ENCODE measurements around the gene KLK6.

KLK6 gene

DNA sequence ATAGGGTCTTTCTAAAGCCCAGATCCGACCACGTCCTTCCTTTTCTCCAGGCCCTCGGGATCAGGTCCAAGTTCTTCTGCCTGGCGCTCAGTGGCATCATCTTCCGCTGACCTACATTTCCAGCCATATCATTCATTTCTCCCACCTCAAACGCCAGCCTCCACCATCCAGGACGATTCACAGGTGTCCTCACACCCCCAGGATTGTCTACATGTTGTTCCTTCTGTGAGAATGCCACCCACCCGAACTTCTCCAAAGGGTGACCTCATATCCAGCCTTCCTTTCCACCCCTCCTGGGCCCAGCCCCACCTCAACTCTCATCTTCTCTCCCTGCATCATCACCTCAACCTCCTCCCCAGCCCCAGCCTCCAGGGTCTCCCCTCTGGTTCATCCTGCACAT, 11.8 kb downstream of the KLK6 start:
- Mint-ChIP-seq H3K4me3 (no peak overlapping the region), H3K27ac (no peak overlapping the region), H3K27me3 (ENCODE audit: low read depth) (peaks cover 5% of the 10 kb centered on the region), H3K9me3 (no peaks in the 10 kb centered on the region), H3K4me1 (ENCODE audit: low read depth) (no peaks in the 10 kb centered on the region), H3K36me3 (ENCODE audit: low read depth) (no peaks in the 10 kb centered on the region)
- DNase-seq (ENCODE audit: low spot score): no peak

DNA sequence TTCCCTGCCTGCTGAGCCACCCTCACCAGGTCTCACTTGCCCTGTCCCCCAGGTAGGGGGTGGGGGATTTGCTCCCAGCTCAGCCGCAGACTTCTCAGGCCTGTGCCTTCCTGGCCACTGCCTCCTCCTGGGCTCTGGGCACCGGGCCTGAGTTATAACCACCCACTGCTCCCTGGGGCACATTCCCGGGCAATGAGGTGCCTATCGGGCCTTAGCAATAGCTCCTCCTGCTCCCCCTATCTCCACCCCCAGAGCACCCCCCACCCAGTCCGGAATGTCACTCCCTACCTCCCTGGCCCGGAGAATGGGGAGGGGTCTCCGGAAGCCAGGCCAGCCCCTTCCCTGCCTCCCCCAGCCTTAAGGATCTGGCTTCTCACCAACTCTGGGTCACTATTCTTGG, 16.5 kb downstream of the KLK6 start, which contains the start of gene KLK5:
KLK5 (minus strand) TSS at position 129 of the 400 bp plus-strand sequence. CDS start 381 bp downstream, outside the sequence.
- no peak within 1 kb of the TSS for H3K4me3 Mint-ChIP-seq
- H3K27ac Mint-ChIP-seq: no peak within 1 kb of the TSS
- no peaks in the 10 kb centered on the region for H3K36me3 Mint-ChIP-seq (ENCODE audit: low read depth)
- no peak for DNase-seq (ENCODE audit: low spot score)
- H3K4me1 Mint-ChIP-seq (ENCODE audit: low read depth): no peaks in the 10 kb centered on the region
- peaks cover 5% of the 10 kb centered on the region for H3K27me3 Mint-ChIP-seq (ENCODE audit: low read depth)
- H3K9me3 Mint-ChIP-seq: no peaks in the 10 kb centered on the region

DNA sequence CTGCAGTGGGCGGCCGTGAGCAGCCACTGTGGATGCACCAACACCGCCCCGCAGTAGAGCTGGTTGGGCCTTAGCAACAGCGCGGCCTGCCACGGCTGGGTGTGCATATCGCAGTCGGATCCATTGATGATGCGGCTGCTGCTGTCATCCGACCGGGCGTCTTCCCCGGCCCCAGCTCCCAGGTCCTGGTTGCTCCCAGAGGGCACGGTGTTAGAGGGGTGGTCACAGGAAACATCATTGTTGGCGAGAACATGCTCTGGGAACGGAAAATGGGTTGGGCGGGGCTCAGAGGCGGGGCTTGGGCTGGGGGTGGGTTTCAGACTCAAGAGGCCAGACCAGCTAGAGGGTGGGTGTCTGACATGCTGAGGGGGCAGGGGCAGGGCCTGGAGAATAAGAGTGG, 19.5 kb downstream of the KLK6 start:
- H3K4me3 Mint-ChIP-seq: no peak overlapping the region
- no peaks in the 10 kb centered on the region for H3K36me3 Mint-ChIP-seq (ENCODE audit: low read depth)
- H3K27ac Mint-ChIP-seq: no peak overlapping the region
- H3K4me1 Mint-ChIP-seq (ENCODE audit: low read depth): no peaks in the 10 kb centered on the region
- H3K9me3 Mint-ChIP-seq: no peaks in the 10 kb centered on the region
- peaks cover 5% of the 10 kb centered on the region for H3K27me3 Mint-ChIP-seq (ENCODE audit: low read depth)
- no peak for DNase-seq (ENCODE audit: low spot score)

DNA sequence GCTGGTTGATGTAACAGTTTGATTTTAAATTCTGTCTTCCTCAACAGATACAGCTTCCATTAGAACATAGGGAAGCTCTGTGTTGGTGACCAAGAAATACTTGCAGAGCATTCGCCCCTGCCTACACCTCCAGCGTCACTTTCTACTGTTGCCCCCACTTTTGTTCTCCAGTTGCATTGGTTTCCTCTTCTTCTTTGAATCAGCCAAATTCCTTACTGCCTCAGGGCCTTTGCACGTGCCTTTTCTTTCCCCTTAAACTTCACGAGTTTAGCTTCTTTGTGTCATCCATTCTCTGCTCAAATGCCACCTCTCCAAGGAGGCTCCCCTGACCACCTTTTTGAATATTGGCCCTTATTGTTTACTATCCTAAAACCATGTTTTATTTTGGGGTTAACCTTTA, 22.3 kb downstream of the KLK6 start:
- Mint-ChIP-seq H3K27me3 (ENCODE audit: low read depth) (peaks cover 4% of the 10 kb centered on the region), H3K9me3 (no peaks in the 10 kb centered on the region), H3K4me3 (no peak overlapping the region), H3K4me1 (ENCODE audit: low read depth) (no peaks in the 10 kb centered on the region), H3K27ac (no peak overlapping the region), H3K36me3 (ENCODE audit: low read depth) (no peaks in the 10 kb centered on the region)
- DNase-seq (ENCODE audit: low spot score): no peak

DNA sequence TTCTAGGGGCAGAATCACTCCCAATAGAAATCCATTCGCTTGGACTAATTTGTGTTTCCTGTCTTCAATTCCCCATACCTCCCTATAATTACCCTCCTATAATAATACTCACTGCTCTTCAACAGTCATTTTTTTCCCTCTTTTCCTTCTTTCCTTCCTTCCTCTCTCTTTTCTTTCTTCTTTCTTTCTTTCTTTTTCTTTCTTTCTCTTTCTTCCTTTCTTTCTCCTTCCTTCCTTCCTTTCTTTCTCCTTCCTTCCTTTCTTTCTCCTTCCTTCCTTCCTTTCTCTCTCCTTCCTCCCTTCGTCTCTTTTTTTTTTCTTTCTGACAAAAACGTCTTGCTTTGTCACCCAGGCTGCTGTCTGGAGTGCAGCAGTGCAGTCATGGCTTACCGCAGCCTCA, 24.6 kb downstream of the KLK6 start:
- H3K36me3 Mint-ChIP-seq (ENCODE audit: low read depth): no peaks in the 10 kb centered on the region
- no peaks in the 10 kb centered on the region for H3K4me1 Mint-ChIP-seq (ENCODE audit: low read depth)
- no peak for DNase-seq (ENCODE audit: low spot score)
- peaks cover 4% of the 10 kb centered on the region for H3K27me3 Mint-ChIP-seq (ENCODE audit: low read depth)
- no peak overlapping the region for H3K27ac Mint-ChIP-seq
- no peaks in the 10 kb centered on the region for H3K9me3 Mint-ChIP-seq
- H3K4me3 Mint-ChIP-seq: no peak overlapping the region

DNA sequence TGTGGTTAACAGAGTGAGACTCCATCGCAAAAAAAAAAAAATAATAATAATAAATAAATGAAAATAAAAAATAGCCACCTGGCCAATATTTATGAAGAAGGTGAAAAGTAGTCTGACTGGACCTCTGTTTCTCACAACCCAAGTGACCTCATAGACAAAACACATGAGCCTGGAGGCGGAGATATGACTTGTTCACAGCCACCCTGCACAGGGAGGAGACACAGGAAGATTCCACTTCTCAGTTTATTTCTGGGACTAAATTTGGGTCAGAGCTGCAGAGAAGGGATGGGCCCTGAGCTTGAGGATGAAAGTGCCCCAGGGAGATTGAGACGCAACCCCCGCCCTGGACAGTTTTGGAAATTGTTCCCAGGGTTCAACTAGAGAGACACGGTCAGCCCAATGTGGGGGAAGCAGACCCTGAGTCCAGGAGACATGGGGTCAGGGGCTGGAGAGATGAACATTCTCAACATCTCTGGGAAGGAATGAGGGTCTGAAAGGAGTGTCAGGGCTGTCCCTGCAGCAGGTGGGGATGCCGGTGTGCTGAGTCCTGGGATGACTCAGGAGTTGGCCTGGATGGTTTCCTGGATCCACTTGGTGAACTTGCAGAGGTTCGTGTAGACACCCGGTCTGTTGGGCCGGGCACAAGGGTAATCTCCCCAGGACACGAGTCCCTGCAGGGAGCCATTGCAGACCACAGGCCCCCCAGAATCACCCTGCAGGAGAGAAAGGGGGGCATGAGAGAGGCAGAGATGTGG, 26.1 kb downstream of the KLK6 start:
- Mint-ChIP-seq H3K9me3 (no peaks in the 10 kb centered on the region), H3K27me3 (ENCODE audit: low read depth) (peaks cover 4% of the 10 kb centered on the region), H3K27ac (no peak overlapping the region), H3K4me3 (no peak overlapping the region), H3K36me3 (ENCODE audit: low read depth) (no peaks in the 10 kb centered on the region), H3K4me1 (ENCODE audit: low read depth) (no peaks in the 10 kb centered on the region)
- no peak for DNase-seq (ENCODE audit: low spot score)

DNA sequence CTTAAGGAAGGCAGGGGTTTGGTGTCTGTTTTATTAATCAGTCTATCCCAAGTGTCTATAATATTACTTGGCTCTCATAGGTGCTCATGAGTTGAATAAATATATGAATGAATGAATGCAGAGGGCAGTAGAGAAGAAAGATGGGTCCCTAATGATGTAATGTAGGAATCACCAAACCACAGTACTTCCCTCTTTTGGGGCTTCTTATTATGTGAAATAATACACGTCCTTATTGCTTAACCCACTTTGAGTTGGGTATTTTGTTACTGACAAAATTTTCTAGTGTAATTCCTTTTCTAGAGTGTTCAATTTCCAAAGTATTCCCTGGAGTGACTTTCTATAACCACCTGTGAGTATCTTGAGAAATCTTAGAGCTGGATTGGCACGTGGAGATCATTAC, 29.8 kb downstream of the KLK6 start:
- H3K4me1 Mint-ChIP-seq (ENCODE audit: low read depth): no peaks in the 10 kb centered on the region
- H3K27ac Mint-ChIP-seq: no peak overlapping the region
- H3K4me3 Mint-ChIP-seq: no peak overlapping the region
- peaks cover 4% of the 10 kb centered on the region for H3K27me3 Mint-ChIP-seq (ENCODE audit: low read depth)
- H3K36me3 Mint-ChIP-seq (ENCODE audit: low read depth): no peaks in the 10 kb centered on the region
- DNase-seq (ENCODE audit: low spot score): no peak
- no peaks in the 10 kb centered on the region for H3K9me3 Mint-ChIP-seq

DNA sequence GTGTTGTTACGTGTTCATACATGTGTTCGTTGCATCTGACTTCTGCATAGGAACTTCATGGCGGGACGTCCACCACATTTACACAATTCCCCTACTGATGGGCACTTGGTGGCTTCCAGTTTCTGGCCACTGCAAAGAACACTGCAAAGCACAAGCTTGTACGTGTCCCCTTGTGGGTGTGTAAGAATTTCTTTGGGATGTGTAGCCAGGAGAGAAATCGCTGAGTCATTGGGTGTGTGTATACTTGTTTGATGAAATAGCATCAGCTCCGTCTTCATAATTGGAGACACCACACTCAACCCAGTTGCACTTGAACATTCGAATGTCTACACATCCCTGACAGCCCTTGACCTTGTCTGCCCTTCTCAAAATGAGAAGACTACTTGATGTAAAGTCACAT, 35.8 kb downstream of the KLK6 start:
- DNase-seq (ENCODE audit: low spot score): no peak
- H3K9me3 Mint-ChIP-seq: no peaks in the 10 kb centered on the region
- peaks cover 3% of the 10 kb centered on the region for H3K4me1 Mint-ChIP-seq (ENCODE audit: low read depth)
- no peak overlapping the region for H3K27ac Mint-ChIP-seq
- peaks cover 12% of the 10 kb centered on the region for H3K27me3 Mint-ChIP-seq (ENCODE audit: low read depth)
- H3K36me3 Mint-ChIP-seq (ENCODE audit: low read depth): no peaks in the 10 kb centered on the region
- H3K4me3 Mint-ChIP-seq: no peak overlapping the region

DNA sequence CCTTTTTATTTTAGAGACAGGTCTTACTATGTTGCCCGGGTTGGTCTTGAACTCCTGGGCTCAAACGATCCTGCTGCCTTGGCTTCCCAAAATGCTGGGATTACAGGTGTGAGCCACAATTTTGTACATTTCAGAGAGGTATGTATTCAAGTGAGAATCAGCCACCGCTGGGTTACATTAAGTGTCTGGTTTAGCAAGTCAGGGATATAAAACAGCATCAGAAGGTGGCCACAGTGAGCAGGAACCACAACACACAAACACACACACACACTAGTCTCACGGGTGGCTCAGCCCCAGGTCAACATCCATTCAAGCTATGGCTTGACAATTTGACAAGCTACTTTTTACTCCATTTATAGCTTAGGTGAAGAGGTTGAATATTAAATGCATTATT, 36.7 kb downstream of the KLK6 start:
- H3K27me3 Mint-ChIP-seq (ENCODE audit: low read depth): peaks cover 12% of the 10 kb centered on the region
- no peaks in the 10 kb centered on the region for H3K36me3 Mint-ChIP-seq (ENCODE audit: low read depth)
- H3K27ac Mint-ChIP-seq: no peak overlapping the region
- H3K4me3 Mint-ChIP-seq: no peak overlapping the region
- H3K9me3 Mint-ChIP-seq: no peaks in the 10 kb centered on the region
- peaks cover 3% of the 10 kb centered on the region for H3K4me1 Mint-ChIP-seq (ENCODE audit: low read depth)
- no peak for DNase-seq (ENCODE audit: low spot score)

DNA sequence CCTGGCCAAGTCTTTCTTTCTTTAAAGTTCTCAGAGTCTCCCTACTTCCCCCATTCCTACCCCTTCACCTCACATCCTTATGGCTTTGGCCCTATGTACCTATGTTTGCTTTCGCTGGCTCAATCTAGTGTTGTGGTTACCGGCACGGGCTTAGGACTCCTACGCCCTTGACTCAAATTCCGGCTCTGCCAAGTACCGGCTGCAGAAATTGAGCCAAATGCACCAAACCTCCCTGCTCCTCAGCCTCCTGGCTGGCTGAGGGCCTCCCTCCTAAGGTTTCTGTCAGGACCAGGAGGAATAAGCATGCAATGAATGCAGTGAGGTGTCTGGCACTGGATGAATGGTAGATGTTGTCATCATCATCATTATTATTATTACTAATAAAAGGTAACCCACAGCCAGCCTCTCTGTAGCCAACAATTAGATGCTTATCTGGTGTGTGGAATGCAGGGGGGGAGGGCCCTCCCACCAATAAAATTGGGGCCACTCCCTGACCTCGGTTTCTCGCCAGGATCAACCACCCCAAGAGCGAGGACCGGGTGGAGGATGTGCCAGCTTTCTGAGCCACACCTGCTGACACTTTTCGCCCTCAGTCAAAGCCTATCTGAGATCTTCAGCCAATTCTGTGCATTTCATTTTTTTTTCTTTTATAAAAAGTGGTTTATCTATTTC, 37.2 kb downstream of the KLK6 start:
- H3K27me3 Mint-ChIP-seq (ENCODE audit: low read depth): peaks cover 12% of the 10 kb centered on the region
- no peak overlapping the region for H3K27ac Mint-ChIP-seq

DNA sequence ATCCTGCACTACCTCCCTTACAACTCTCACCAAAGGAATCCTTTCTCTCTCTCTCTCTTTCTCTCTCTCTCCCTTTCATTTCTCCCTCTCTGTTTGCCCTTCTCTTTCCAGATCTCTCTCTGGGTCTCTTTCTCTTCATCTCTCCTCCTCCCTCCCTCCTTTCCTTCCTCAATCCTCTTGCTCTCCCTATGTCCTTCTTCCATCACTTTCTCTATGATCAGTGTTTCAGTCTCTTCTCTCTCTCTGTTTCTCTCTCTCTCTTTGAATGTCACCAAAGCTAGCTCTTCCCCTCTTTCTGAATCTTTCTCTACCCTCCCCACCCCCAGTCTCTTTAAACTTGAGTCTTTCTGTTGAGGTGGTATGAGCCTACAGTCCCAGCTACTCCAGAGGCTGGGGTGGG, 38.4 kb downstream of the KLK6 start:
- no peak for DNase-seq (ENCODE audit: low spot score)
- Mint-ChIP-seq H3K9me3 (no peaks in the 10 kb centered on the region), H3K4me1 (ENCODE audit: low read depth) (peaks cover 3% of the 10 kb centered on the region), H3K36me3 (ENCODE audit: low read depth) (no peaks in the 10 kb centered on the region), H3K4me3 (no peak overlapping the region), H3K27ac (no peak overlapping the region), H3K27me3 (ENCODE audit: low read depth) (peaks cover 12% of the 10 kb centered on the region)

More for the DNA sequence above, 37.2 kb downstream of the KLK6 start:
- no peaks in the 10 kb centered on the region for H3K9me3 Mint-ChIP-seq
- no peaks in the 10 kb centered on the region for H3K36me3 Mint-ChIP-seq (ENCODE audit: low read depth)
- peaks cover 3% of the 10 kb centered on the region for H3K4me1 Mint-ChIP-seq (ENCODE audit: low read depth)
- H3K4me3 Mint-ChIP-seq: no peak overlapping the region
- no peak for DNase-seq (ENCODE audit: low spot score)

DNA sequence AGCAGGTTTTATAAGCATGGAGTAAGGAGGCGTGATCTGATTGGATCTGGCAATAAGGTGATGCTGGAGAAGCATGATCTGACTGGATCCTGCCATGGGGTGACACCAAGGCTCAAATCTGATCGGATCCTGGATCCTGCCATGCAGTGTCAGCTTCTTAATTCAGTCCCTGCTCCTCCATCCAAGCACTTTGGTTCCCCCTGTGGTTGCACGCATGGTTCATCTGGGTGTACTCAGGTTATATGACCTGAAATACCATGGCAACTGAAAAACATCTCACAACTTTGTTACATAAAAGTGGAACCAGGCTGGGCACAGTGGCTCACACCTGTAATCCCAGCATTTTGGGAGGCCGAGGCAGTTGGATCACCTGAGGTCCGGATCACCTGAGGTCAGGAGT, 40.6 kb downstream of the KLK6 start:
- H3K4me3 Mint-ChIP-seq: no peak overlapping the region
- H3K27ac Mint-ChIP-seq: no peak overlapping the region
- DNase-seq (ENCODE audit: low spot score): no peak
- H3K4me1 Mint-ChIP-seq (ENCODE audit: low read depth): peaks cover 3% of the 10 kb centered on the region
- H3K9me3 Mint-ChIP-seq: no peaks in the 10 kb centered on the region
- H3K36me3 Mint-ChIP-seq (ENCODE audit: low read depth): no peaks in the 10 kb centered on the region
- peaks cover 15% of the 10 kb centered on the region for H3K27me3 Mint-ChIP-seq (ENCODE audit: low read depth)

DNA sequence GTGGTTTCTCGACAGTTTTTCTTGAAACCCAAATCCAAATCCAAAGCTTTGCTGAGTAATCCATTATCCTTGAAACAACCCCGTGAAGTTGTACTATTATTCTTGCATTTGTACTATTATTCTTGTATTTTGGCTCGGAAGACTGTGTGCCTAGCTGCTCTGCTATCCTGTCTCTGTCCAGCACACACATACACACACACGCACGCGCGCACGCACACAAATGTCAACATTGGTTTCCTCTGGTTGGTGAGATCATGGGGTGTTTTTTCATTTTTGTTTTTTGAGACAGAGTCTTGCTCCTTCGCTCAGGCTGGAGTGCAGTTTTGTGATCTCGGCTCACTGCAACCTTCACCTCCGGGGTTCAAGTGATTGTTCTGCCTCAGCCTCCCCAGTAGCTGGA, 43.2 kb downstream of the KLK6 start:
- no peak overlapping the region for H3K27ac Mint-ChIP-seq
- no peaks in the 10 kb centered on the region for H3K9me3 Mint-ChIP-seq
- H3K27me3 Mint-ChIP-seq (ENCODE audit: low read depth): peaks cover 19% of the 10 kb centered on the region
- no peak for DNase-seq (ENCODE audit: low spot score)
- peaks cover 12% of the 10 kb centered on the region for H3K4me1 Mint-ChIP-seq (ENCODE audit: low read depth)
- no peaks in the 10 kb centered on the region for H3K36me3 Mint-ChIP-seq (ENCODE audit: low read depth)
- no peak overlapping the region for H3K4me3 Mint-ChIP-seq

DNA sequence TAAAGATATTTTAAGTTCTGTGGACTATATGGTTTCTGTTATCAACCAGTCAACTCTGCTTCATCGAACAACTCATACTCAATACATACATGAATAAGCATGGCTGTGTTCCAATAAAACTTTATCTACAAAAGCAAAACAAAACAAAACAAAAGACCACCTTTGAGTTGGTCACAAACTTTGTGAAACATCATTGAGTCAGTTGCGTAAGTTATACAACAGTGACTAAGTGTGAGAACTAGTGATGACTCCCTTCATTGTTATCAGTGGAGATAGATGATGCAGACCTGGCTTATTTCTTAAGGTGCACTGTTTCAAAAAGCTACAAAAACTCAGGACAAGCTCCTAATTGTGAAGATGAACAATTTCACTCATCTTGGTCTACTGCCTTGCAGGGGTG, 43.7 kb downstream of the KLK6 start:
- peaks cover 16% of the 10 kb centered on the region for H3K27me3 Mint-ChIP-seq (ENCODE audit: low read depth)
- H3K36me3 Mint-ChIP-seq (ENCODE audit: low read depth): no peaks in the 10 kb centered on the region
- peaks cover 11% of the 10 kb centered on the region for H3K4me1 Mint-ChIP-seq (ENCODE audit: low read depth)
- no peak for DNase-seq (ENCODE audit: low spot score)
- no peak overlapping the region for H3K4me3 Mint-ChIP-seq
- no peaks in the 10 kb centered on the region for H3K9me3 Mint-ChIP-seq
- H3K27ac Mint-ChIP-seq: no peak overlapping the region

DNA sequence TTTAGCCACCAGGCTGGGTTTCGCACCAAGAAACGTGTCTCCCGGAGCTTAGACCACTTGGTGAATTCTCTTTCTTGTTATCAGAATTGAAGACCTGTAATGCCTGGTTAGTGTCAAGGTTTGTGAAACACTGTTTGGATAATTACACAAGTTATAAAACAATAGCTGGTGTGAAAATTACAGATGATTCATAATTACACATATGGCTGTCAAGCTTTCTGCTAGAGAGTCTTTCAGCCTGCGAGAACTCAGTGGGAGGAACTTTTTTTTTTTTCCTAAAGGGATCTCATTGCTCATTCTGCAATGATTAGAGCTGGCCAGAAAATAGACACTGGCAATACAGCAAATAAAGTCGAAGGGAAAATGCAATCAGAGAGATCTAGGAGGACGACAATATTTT, 44.8 kb downstream of the KLK6 start:
- peaks cover 9% of the 10 kb centered on the region for H3K4me1 Mint-ChIP-seq (ENCODE audit: low read depth)
- no peak for DNase-seq (ENCODE audit: low spot score)
- H3K27ac Mint-ChIP-seq: no peak overlapping the region
- no peaks in the 10 kb centered on the region for H3K9me3 Mint-ChIP-seq
- H3K4me3 Mint-ChIP-seq: no peak overlapping the region
- peaks cover 13% of the 10 kb centered on the region for H3K27me3 Mint-ChIP-seq (ENCODE audit: low read depth)
- H3K36me3 Mint-ChIP-seq (ENCODE audit: low read depth): no peaks in the 10 kb centered on the region
